ENCODE results near the gene GRM8.
"Not testable (repeated sequence)": the region's sequence is repeated elsewhere in the genome, so short reads cannot be mapped to it uniquely, and the experiment has no call there.

The GRM8 gene

GRCh38 chr7:126718419-126718818 is 534.3 kb downstream of the GRM8 start:
- DNase-seq (ENCODE audit: low read depth in 2 of 2), result no peak

GRCh38 chr7:126716321-126716720 is 536.4 kb downstream of the GRM8 start:
- DNase-seq (ENCODE audit: low read depth in 2 of 2), result no peak

- peak; percentile 7 for DNase-seq (ENCODE audit: low read depth in 2 of 2)
Observed at GRCh38 chr7:126715076-126715475, 537.7 kb downstream of the GRM8 start.

- peak in 1 of 2 experiments; percentile 4 for DNase-seq (ENCODE audit: low read depth in 2 of 2)
Observed at GRCh38 chr7:126702242-126703016, 550.3 kb downstream of the GRM8 start.

GRCh38 chr7:126700807-126701604 is 551.7 kb downstream of the GRM8 start:
- peak; percentile 92 to 93 for DNase-seq (ENCODE audit: low read depth in 2 of 2)

GRCh38 chr7:126699707-126700106 is 553.0 kb downstream of the GRM8 start:
- no peak for DNase-seq (ENCODE audit: low read depth in 2 of 2)

GRCh38 chr7:126698909-126699308 is 553.8 kb downstream of the GRM8 start:
- DNase-seq (ENCODE audit: low read depth in 2 of 2), result no peak

GRCh38 chr7:126698446-126698845 is 554.3 kb downstream of the GRM8 start:
- DNase-seq (ENCODE audit: low read depth in 2 of 2), result no peak

GRCh38 chr7:126696256-126697038 is 556.3 kb downstream of the GRM8 start:
- DNase-seq (ENCODE audit: low read depth in 2 of 2), result no peak

GRCh38 chr7:126690848-126691751 is 561.6 kb downstream of the GRM8 start:
- DNase-seq (ENCODE audit: low read depth in 2 of 2), result no peak

- no peak for DNase-seq (ENCODE audit: low read depth in 2 of 2)
Observed at GRCh38 chr7:126690104-126690503, 562.6 kb downstream of the GRM8 start.

- peak; percentile 86 to 87 for DNase-seq (ENCODE audit: low read depth in 2 of 2)
Observed at GRCh38 chr7:126689037-126689436, 563.7 kb downstream of the GRM8 start.

GRCh38 chr7:126686474-126686873 is 566.3 kb downstream of the GRM8 start:
- no peak for DNase-seq (ENCODE audit: low read depth in 2 of 2)

- DNase-seq (ENCODE audit: low read depth in 2 of 2), result no peak
Observed at GRCh38 chr7:126685596-126685995, 567.1 kb downstream of the GRM8 start.

- DNase-seq (ENCODE audit: low read depth in 2 of 2), result no peak
Observed at GRCh38 chr7:126685018-126685573, 567.6 kb downstream of the GRM8 start.

GRCh38 chr7:126682176-126682575 is 570.6 kb downstream of the GRM8 start:
- DNase-seq (ENCODE audit: low read depth in 2 of 2), result no peak

GRCh38 chr7:126668762-126669161 is 584.0 kb downstream of the GRM8 start:
- not testable (repeated sequence) for DNase-seq (ENCODE audit: low read depth in 2 of 2)

- DNase-seq (ENCODE audit: low read depth in 2 of 2), result no peak
Observed at GRCh38 chr7:126668367-126668752, 584.4 kb downstream of the GRM8 start.

- DNase-seq (ENCODE audit: low read depth in 2 of 2), result no peak
Observed at GRCh38 chr7:126667742-126668366, 584.9 kb downstream of the GRM8 start.

GRCh38 chr7:126662856-126663255 is 589.9 kb downstream of the GRM8 start:
- no peak for DNase-seq (ENCODE audit: low read depth in 2 of 2)
